ENCODE measurements around the gene TMTC4.

GRCh38 chr13:100597253-100597652 lies 77.3 kb downstream of the TMTC4 start:
- TF ChIP-seq SMAD3 (CRISPR knock-in tag; IDR thresholded peaks at IDR 0.05; ENCODE audit: borderline replicate concordance) (no peak), TCF7 (CRISPR knock-in tag; IDR thresholded peaks at IDR 0.05; ENCODE audit: low read depth) (no peak), CTCF (IDR thresholded peaks at IDR 0.05) (no peak), ETV6 (CRISPR knock-in tag; IDR thresholded peaks at IDR 0.05) (no peak), TEAD4 (CRISPR knock-in tag; IDR thresholded peaks at IDR 0.05) (no peak), HMGXB4 (CRISPR knock-in tag; IDR thresholded peaks at IDR 0.05) (no peak), CREM (CRISPR knock-in tag; IDR thresholded peaks at IDR 0.05) (no peak), JUN (CRISPR knock-in tag; IDR thresholded peaks at IDR 0.05) (no peak), SP1 (CRISPR knock-in tag; conservative IDR thresholded peaks at IDR 0.05) (no peak), FOXP1 (CRISPR knock-in tag; IDR thresholded peaks at IDR 0.05; ENCODE audit: borderline replicate concordance) (no peak)
- TF ChIP-seq, protein P1, sequence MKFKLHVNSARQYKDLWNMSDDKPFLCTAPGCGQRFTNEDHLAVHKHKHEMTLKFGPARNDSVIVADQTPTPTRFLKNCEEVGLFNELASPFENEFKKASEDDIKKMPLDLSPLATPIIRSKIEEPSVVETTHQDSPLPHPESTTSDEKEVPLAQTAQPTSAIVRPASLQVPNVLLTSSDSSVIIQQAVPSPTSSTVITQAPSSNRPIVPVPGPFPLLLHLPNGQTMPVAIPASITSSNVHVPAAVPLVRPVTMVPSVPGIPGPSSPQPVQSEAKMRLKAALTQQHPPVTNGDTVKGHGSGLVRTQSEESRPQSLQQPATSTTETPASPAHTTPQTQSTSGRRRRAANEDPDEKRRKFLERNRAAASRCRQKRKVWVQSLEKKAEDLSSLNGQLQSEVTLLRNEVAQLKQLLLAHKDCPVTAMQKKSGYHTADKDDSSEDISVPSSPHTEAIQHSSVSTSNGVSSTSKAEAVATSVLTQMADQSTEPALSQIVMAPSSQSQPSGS (CRISPR knock-in tag; IDR thresholded peaks at IDR 0.05; ENCODE audit: borderline replicate concordance, low read depth): no peak
- TF ChIP-seq, protein P2, sequence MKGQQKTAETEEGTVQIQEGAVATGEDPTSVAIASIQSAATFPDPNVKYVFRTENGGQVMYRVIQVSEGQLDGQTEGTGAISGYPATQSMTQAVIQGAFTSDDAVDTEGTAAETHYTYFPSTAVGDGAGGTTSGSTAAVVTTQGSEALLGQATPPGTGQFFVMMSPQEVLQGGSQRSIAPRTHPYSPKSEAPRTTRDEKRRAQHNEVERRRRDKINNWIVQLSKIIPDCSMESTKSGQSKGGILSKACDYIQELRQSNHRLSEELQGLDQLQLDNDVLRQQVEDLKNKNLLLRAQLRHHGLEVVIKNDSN (CRISPR knock-in tag; IDR thresholded peaks at IDR 0.05): no peak
- TF ChIP-seq, protein P3, sequence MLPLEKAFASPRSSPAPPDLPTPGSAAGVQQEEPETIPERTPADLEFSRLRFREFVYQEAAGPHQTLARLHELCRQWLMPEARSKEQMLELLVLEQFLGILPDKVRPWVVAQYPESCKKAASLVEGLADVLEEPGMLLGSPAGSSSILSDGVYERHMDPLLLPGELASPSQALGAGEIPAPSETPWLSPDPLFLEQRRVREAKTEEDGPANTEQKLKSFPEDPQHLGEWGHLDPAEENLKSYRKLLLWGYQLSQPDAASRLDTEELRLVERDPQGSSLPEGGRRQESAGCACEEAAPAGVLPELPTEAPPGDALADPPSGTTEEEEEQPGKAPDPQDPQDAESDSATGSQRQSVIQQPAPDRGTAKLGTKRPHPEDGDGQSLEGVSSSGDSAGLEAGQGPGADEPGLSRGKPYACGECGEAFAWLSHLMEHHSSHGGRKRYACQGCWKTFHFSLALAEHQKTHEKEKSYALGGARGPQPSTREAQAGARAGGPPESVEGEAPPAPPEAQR (CRISPR knock-in tag; IDR thresholded peaks at IDR 0.05): no peak
